ENCODE measurements around the gene CORO1C. TPM values are rescaled to one million over a fixed set of nuclear protein-coding genes. Genes with fewer than 3 reads are reported as not detected.

CORO1C gene
- total and polyA plus RNA-seq, 9 of the 15 experiments (the other 6 are each of a cell fraction or from before 2014, with no cell fraction given), result 55.2 to 280 (median 150) TPM

DNA sequence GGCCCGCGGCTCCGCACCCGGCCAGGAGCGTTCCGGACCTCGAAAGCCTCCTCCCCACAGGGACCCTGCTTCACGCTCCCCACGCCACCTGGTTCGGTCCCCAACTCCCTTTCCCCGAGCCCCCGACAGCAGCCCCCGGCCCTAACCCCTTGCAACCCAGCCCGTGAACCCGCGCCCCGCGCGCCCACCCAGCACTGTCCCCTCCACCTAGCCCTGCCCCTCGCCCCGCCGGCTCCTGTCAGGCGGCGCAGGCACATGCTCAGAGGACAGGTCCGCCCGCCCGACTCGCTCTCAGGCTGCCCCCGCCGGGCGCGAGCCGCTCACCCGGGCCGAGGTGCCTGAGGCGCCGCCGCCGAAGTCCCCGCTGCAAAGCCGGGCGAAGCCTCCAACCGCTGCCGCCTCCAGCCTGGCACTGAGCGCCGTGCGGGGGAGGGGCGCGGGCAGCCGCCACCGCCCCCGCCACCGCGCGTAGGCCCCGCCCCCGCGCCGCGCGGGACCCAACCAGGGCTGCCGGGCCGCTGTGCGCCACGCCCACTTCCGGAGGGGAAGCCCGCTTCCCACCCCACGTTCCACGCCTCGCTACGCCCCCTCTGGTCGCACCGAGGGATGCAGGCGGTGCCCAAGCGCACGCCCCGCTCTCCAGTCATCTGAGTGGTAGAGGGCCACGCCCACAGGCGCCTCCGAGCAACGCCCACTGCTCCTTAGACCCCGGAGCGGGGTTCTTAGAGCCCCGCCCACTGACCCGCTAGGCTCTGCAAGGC lies at the start of gene CORO1C (continued):
- TF ChIP-seq, protein P1, sequence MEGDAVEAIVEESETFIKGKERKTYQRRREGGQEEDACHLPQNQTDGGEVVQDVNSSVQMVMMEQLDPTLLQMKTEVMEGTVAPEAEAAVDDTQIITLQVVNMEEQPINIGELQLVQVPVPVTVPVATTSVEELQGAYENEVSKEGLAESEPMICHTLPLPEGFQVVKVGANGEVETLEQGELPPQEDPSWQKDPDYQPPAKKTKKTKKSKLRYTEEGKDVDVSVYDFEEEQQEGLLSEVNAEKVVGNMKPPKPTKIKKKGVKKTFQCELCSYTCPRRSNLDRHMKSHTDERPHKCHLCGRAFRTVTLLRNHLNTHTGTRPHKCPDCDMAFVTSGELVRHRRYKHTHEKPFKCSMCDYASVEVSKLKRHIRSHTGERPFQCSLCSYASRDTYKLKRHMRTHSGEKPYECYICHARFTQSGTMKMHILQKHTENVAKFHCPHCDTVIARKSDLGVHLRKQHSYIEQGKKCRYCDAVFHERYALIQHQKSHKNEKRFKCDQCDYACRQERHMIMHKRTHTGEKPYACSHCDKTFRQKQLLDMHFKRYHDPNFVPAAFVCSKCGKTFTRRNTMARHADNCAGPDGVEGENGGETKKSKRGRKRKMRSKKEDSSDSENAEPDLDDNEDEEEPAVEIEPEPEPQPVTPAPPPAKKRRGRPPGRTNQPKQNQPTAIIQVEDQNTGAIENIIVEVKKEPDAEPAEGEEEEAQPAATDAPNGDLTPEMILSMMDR (IDR thresholded peaks at IDR 0.05 in 2 of 3, conservative IDR thresholded peaks at IDR 0.05 in 1 of 3; ENCODE audit: insufficient read depth in 2 of 3, low read depth in 1 of 3, low read length in 3 of 3), result peak; percentile 77 to 85 (median 80)
- TF ChIP-seq ZNF79 (CRISPR knock-in tag; IDR thresholded peaks at IDR 0.05; ENCODE audit: low read depth), result no peak
- TF ChIP-seq CXXC5 (CRISPR knock-in tag; IDR thresholded peaks at IDR 0.05), result peak; percentile 86
- no peak for TF ChIP-seq MEF2D (tag; conservative IDR thresholded peaks at IDR 0.05; ENCODE audit: low read depth)
- TF ChIP-seq, protein P2, sequence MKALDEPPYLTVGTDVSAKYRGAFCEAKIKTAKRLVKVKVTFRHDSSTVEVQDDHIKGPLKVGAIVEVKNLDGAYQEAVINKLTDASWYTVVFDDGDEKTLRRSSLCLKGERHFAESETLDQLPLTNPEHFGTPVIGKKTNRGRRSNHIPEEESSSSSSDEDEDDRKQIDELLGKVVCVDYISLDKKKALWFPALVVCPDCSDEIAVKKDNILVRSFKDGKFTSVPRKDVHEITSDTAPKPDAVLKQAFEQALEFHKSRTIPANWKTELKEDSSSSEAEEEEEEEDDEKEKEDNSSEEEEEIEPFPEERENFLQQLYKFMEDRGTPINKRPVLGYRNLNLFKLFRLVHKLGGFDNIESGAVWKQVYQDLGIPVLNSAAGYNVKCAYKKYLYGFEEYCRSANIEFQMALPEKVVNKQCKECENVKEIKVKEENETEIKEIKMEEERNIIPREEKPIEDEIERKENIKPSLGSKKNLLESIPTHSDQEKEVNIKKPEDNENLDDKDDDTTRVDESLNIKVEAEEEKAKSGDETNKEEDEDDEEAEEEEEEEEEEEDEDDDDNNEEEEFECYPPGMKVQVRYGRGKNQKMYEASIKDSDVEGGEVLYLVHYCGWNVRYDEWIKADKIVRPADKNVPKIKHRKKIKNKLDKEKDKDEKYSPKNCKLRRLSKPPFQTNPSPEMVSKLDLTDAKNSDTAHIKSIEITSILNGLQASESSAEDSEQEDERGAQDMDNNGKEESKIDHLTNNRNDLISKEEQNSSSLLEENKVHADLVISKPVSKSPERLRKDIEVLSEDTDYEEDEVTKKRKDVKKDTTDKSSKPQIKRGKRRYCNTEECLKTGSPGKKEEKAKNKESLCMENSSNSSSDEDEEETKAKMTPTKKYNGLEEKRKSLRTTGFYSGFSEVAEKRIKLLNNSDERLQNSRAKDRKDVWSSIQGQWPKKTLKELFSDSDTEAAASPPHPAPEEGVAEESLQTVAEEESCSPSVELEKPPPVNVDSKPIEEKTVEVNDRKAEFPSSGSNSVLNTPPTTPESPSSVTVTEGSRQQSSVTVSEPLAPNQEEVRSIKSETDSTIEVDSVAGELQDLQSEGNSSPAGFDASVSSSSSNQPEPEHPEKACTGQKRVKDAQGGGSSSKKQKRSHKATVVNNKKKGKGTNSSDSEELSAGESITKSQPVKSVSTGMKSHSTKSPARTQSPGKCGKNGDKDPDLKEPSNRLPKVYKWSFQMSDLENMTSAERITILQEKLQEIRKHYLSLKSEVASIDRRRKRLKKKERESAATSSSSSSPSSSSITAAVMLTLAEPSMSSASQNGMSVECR (CRISPR knock-in tag; IDR thresholded peaks at IDR 0.05), result peak; percentile 92
- TF ChIP-seq CCNT2 (IDR thresholded peaks at IDR 0.05; ENCODE audit: borderline replicate concordance, extremely low read depth, insufficient read length, low read depth, low read length), result peak; percentile 91
- peak in 1 of 2 experiments; percentile 23; a peak in 1 of 4 replicates for TF ChIP-seq TEAD1 (CRISPR knock-in tag; IDR thresholded peaks at IDR 0.05)
- TF ChIP-seq C11orf30 (IDR thresholded peaks at IDR 0.05; ENCODE audit: low read depth), result no peak
- peak; percentile 25; the same call in 1 of the 2 replicates for TF ChIP-seq ZKSCAN1 (IDR thresholded peaks at IDR 0.05; ENCODE audit: low read depth, low read length)
- TF ChIP-seq KDM2B (CRISPR knock-in tag; IDR thresholded peaks at IDR 0.05), result 0 out of 2 replicates have a peak, but pooled peaks have one; percentile 33
- no peak for TF ChIP-seq NUFIP1 (IDR thresholded peaks at IDR 0.05; ENCODE audit: partially characterized antibody)
- no peak; the same call in 1 of the 2 replicates for TF ChIP-seq E2F3 (CRISPR knock-in tag; IDR thresholded peaks at IDR 0.05)
- TF ChIP-seq HDAC2 (IDR thresholded peaks at IDR 0.05), result no peak
- TF ChIP-seq ZNF184 (CRISPR knock-in tag; IDR thresholded peaks at IDR 0.05), result no peak
- TF ChIP-seq MAFK (IDR thresholded peaks at IDR 0.05; ENCODE audit: low read length), result no peak
- no peak for TF ChIP-seq SLC30A9 (CRISPR knock-in tag; IDR thresholded peaks at IDR 0.05)
- TF ChIP-seq ZNF197 (CRISPR knock-in tag; IDR thresholded peaks at IDR 0.05; ENCODE audit: low read depth), result no peak
- 0 out of 2 replicates have a peak, but pooled peaks have one; percentile 52 for TF ChIP-seq KAT7 (CRISPR knock-in tag; IDR thresholded peaks at IDR 0.05; ENCODE audit: borderline replicate concordance)
- TF ChIP-seq HMGN3 (IDR thresholded peaks at IDR 0.05; ENCODE audit: borderline replicate concordance, extremely low read depth, insufficient read length, low read depth, low read length), result peak; percentile 97
- no peak for TF ChIP-seq ETS2 (tag; IDR thresholded peaks at IDR 0.05; ENCODE audit: borderline replicate concordance, poor library complexity, severe bottlenecking)
- peak; percentile 62; the same call in 1 of the 2 replicates for TF ChIP-seq ZBED1 (IDR thresholded peaks at IDR 0.05)
- peak; percentile 52; the same call in 1 of the 2 replicates for TF ChIP-seq JUN (IDR thresholded peaks at IDR 0.05; ENCODE audit: borderline replicate concordance, low read depth, low read length)
- no peak for TF ChIP-seq JUN (CRISPR knock-in tag; IDR thresholded peaks at IDR 0.05; ENCODE audit: borderline replicate concordance)
